SU-DHL-6 (cell line): Measurements from ENCODE around the gene EPHB1.

Experiments
- H2AFZ ChIP-seq: fragments of 200-600 bp; sonication (generic); 2 replicates; pipeline ENCODE4 v1.6.1; 2014; ENCODE audit warnings: low read depth, mild to moderate bottlenecking, moderate library complexity, mixed read lengths, antibody characterized with exemption, low read length; ENCODE audit not compliant: severe bottlenecking
- H3F3A ChIP-seq: fragments of 200-600 bp; shearing (Covaris generic); 2 replicates; pipeline ENCODE4 v1.6.0; 2016; ENCODE audit warnings: antibody characterized with exemption, mild to moderate bottlenecking; ENCODE audit not compliant: insufficient read depth
- H3K27ac ChIP-seq: fragments of 200-600 bp; sonication (generic); 2 replicates; pipeline ENCODE4 v1.5.1; 2016; ENCODE audit warnings: low read depth, mild to moderate bottlenecking, low read length, moderate library complexity, mixed read lengths
- H3K27me3 ChIP-seq: fragments of 200-600 bp; sonication (generic), shearing (Covaris generic); 2 replicates; pipeline ENCODE4 v1.6.0; 2014; ENCODE audit warnings: mild to moderate bottlenecking, low read length
- H3K36me3 ChIP-seq: fragments of 200-600 bp; sonication (generic); 2 replicates; pipeline ENCODE4 v1.6.1; 2014; ENCODE audit warnings: mild to moderate bottlenecking, low read length, mixed read lengths
- H3K4me2 ChIP-seq: fragments of 300-600, 200-600 bp; shearing (Covaris generic), sonication (generic); 2 replicates; pipeline ENCODE4 v1.6.0; 2014; ENCODE audit warnings: low read length, low read depth, mild to moderate bottlenecking; ENCODE audit not compliant: poor library complexity, severe bottlenecking
- H3K4me3 ChIP-seq: fragments of 200-600 bp; sonication (generic); 2 replicates; pipeline ENCODE4 v1.5.1; 2014; ENCODE audit warnings: antibody characterized with exemption, low read length, mild to moderate bottlenecking, mixed read lengths; ENCODE audit not compliant: insufficient read depth, poor library complexity, severe bottlenecking
- H3K79me2 ChIP-seq: fragments of 200-600 bp; sonication (generic); 2 replicates; pipeline ENCODE4 v1.6.1; 2014; ENCODE audit warnings: mild to moderate bottlenecking, low read length, moderate library complexity; ENCODE audit not compliant: insufficient read depth
- H3K9ac ChIP-seq: fragments of 200-600 bp; sonication (generic); 2 replicates; pipeline ENCODE4 v1.7.0; 2014; ENCODE audit warnings: mild to moderate bottlenecking, low read length
- H3K9me2 ChIP-seq: fragments of 200-600 bp; sonication (generic); replicated peaks from 2 replicates; pipeline ENCODE4 v1.6.1; 2014; ENCODE audit warnings: low read length; ENCODE audit not compliant: insufficient read depth
- H3K9me3 ChIP-seq: fragments of 200-600 bp; sonication (generic); 2 replicates; pipeline ENCODE4 v1.6.1; 2014; ENCODE audit warnings: low read length, mixed read lengths; ENCODE audit not compliant: insufficient read depth
- H4K20me1 ChIP-seq: fragments of 200-600 bp; sonication (generic); 2 replicates; pipeline ENCODE4 v1.6.1; 2014; ENCODE audit warnings: low read depth, mild to moderate bottlenecking, antibody characterized with exemption, low read length, moderate library complexity, mixed read lengths
- EZH2phosphoT487 ChIP-seq: fragments of 200-600 bp; sonication (generic), shearing (Covaris generic); conservative IDR thresholded peaks from 2 replicates; pipeline ENCODE4 v1.6.1; 2018; ENCODE audit warnings: mild to moderate bottlenecking, antibody characterized with exemption, low read length, moderate library complexity, mixed read lengths
- TF ChIP-seq, protein P1 (sequence below): fragments of 200-600 bp; sonication (generic); IDR thresholded peaks from one replicate; pipeline ENCODE4 v1.5.1; 2017; ENCODE audit warnings: antibody characterized with exemption, mild to moderate bottlenecking, low read length, moderate library complexity; ENCODE audit not compliant: insufficient read depth, poor library complexity, severe bottlenecking

EPHB1 gene

DNA sequence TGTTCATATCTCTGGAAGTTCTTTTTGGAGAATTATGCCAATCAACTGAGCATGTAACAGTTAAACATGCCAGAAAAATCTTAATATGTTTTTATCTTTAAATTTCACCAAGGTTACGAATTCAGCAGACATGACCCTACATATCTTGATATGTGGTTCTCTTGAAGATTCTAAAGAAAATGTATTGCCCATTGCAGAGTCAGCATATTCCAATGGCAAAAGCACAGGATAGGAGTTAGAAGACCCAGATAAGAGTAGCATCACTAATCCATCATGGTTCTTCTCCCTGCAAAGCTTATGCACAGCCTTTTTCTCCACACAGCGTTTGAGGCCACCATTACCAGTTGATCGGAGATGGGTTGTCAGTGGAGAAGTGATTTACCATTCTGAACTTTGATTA is 402.8 kb downstream of the EPHB1 start:
- H3K36me3 ChIP-seq, result no peaks in the 10 kb centered on the region
- H3K9me2 ChIP-seq, result no peaks in the 10 kb centered on the region; the same call in 1 of the 2 replicates
- H3K9me3 ChIP-seq, result no peaks in the 10 kb centered on the region
- H2AFZ ChIP-seq, result no peak overlapping the region
- H4K20me1 ChIP-seq, result no peaks in the 10 kb centered on the region
- H3K4me3 ChIP-seq, result no peak overlapping the region
- H3K27me3 ChIP-seq, result no peaks in the 10 kb centered on the region
- no peak overlapping the region for H3K27ac ChIP-seq
- TF ChIP-seq, protein P1, sequence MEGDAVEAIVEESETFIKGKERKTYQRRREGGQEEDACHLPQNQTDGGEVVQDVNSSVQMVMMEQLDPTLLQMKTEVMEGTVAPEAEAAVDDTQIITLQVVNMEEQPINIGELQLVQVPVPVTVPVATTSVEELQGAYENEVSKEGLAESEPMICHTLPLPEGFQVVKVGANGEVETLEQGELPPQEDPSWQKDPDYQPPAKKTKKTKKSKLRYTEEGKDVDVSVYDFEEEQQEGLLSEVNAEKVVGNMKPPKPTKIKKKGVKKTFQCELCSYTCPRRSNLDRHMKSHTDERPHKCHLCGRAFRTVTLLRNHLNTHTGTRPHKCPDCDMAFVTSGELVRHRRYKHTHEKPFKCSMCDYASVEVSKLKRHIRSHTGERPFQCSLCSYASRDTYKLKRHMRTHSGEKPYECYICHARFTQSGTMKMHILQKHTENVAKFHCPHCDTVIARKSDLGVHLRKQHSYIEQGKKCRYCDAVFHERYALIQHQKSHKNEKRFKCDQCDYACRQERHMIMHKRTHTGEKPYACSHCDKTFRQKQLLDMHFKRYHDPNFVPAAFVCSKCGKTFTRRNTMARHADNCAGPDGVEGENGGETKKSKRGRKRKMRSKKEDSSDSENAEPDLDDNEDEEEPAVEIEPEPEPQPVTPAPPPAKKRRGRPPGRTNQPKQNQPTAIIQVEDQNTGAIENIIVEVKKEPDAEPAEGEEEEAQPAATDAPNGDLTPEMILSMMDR, result no peak
- TF ChIP-seq EZH2phosphoT487, result no peak
- no peaks in the 10 kb centered on the region for H3F3A ChIP-seq
- no peaks in the 10 kb centered on the region for H3K79me2 ChIP-seq
- H3K4me2 ChIP-seq, result no peak overlapping the region
- no peak overlapping the region for H3K9ac ChIP-seq

DNA sequence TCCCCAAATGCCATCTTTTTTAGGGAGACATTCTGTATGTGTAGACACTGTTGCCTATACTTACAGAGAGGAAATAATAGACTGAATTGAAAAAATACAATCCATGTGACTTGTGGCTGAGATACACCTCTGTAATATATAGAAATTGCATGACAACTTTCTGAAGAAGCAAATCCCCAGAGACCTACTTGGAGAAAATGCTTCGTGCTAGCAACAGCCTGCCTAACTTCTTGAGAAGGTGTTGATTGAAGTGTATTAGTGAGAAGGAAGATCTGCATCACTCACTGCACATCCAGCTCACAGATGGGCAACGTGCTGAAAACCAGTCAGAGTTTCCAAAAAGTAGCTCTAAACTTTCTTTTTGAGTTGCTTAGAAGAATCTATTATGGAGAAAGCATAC is 404.1 kb downstream of the EPHB1 start:
- no peaks in the 10 kb centered on the region for H3K79me2 ChIP-seq
- H3K27ac ChIP-seq, result no peak overlapping the region
- H3K36me3 ChIP-seq, result no peaks in the 10 kb centered on the region
- H3K9ac ChIP-seq, result no peak overlapping the region
- H3K9me2 ChIP-seq, result no peaks in the 10 kb centered on the region; the same call in 1 of the 2 replicates
- H4K20me1 ChIP-seq, result no peaks in the 10 kb centered on the region
- H3F3A ChIP-seq, result no peaks in the 10 kb centered on the region
- H3K4me3 ChIP-seq, result no peak overlapping the region
- no peaks in the 10 kb centered on the region for H3K27me3 ChIP-seq
- H3K9me3 ChIP-seq, result no peaks in the 10 kb centered on the region
- no peak overlapping the region for H3K4me2 ChIP-seq
- TF ChIP-seq EZH2phosphoT487, result no peak
- TF ChIP-seq, protein P1, result no peak
- no peak overlapping the region for H2AFZ ChIP-seq

DNA sequence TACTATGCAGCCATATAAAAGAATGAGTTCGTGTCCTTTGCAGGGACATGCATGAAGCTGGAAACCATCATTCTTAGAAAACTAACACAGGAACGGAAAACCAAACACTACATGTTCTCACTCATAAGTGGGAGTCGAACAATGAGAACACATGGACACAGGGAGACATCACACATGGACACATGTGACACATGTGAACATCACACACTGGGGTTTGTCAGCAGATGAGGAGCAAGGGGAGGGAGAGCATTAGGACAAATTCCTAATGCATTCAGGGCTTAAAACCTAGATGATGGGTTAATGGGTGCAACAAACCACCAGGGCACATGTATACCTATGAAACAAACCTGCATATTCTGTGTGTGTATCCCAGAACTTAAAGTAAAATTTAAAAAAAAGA is 408.0 kb downstream of the EPHB1 start:
- TF ChIP-seq, protein P1, result no peak
- TF ChIP-seq EZH2phosphoT487, result no peak
- no peaks in the 10 kb centered on the region for H3F3A ChIP-seq
- H3K9me3 ChIP-seq, result no peaks in the 10 kb centered on the region
- H3K9ac ChIP-seq, result no peak overlapping the region
- H4K20me1 ChIP-seq, result no peaks in the 10 kb centered on the region
- no peaks in the 10 kb centered on the region for H3K27me3 ChIP-seq
- H3K4me3 ChIP-seq, result no peak overlapping the region
- H3K4me2 ChIP-seq, result no peak overlapping the region
- no peaks in the 10 kb centered on the region for H3K36me3 ChIP-seq
- no peak overlapping the region for H3K27ac ChIP-seq
- no peaks in the 10 kb centered on the region for H3K79me2 ChIP-seq
- no peaks in the 10 kb centered on the region; the same call in 1 of the 2 replicates for H3K9me2 ChIP-seq
- H2AFZ ChIP-seq, result no peak overlapping the region

DNA sequence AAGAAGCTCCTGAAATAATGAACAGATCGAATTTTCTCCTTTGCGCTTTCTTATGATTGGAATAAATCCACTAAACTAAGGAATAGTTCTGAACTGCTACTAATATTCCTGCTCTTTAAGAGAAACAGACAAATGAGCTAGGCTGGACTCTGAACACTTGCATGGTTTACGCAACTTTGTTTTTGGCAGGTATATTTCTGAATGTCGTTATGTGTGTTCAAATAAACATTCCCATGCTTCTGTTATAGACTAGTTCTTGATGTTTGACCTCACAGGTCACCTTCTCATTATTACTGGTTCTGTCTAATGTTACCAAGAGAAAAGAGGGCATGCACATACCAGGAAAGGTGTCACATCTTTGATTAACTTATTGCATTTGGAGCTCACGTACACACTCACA is 418.2 kb downstream of the EPHB1 start:
- H2AFZ ChIP-seq, result no peak overlapping the region
- no peak overlapping the region for H3K4me3 ChIP-seq
- H3K27ac ChIP-seq, result no peak overlapping the region
- no peak overlapping the region for H3K4me2 ChIP-seq
- no peaks in the 10 kb centered on the region for H3K9me2 ChIP-seq
- TF ChIP-seq EZH2phosphoT487, result no peak
- TF ChIP-seq, protein P1, result no peak
- no peaks in the 10 kb centered on the region for H3K79me2 ChIP-seq
- H3K9ac ChIP-seq, result no peak overlapping the region
- H3K36me3 ChIP-seq, result no peaks in the 10 kb centered on the region
- no peaks in the 10 kb centered on the region for H3F3A ChIP-seq
- H4K20me1 ChIP-seq, result no peaks in the 10 kb centered on the region
- H3K9me3 ChIP-seq, result no peaks in the 10 kb centered on the region
- no peaks in the 10 kb centered on the region for H3K27me3 ChIP-seq
